ENCODE data around the gene MDM1.

Gene MDM1

DNA sequence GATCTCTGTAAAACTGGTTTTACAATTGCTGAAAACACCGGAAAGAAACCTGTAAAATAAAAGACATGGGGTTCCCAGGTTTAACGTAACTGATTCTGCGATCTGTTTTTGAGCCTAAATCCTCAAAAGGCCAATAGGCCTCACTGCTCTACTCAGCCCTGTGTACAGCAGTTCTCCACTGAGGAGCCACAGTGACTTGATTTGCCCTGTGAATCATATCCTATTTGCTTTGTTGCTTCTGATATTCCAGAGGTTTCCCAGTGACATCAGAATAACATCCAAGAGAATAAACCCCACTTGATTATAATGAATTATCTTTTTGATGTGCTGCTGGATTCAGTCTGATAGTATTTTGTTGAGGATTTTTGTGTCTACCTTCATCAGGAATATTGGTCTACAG lies 27.5 kb downstream of the MDM1 start:
- no peaks in the 10 kb centered on the region for H3K4me1 ChIP-seq (ENCODE audit: control insufficient read depth, insufficient read depth, low read length)
- H3K9me3 ChIP-seq (ENCODE audit: control insufficient read depth, low read length): no peaks in the 10 kb centered on the region
- no peak overlapping the region for H3K4me3 ChIP-seq (ENCODE audit: low read length)
- no peaks in the 10 kb centered on the region for H3K27me3 ChIP-seq (ENCODE audit: control insufficient read depth, insufficient read depth, low read length)
- H3K36me3 ChIP-seq (ENCODE audit: control insufficient read depth, insufficient read depth, low read length): no peaks in the 10 kb centered on the region
- no peak overlapping the region for H3K9ac ChIP-seq (ENCODE audit: low read length)

DNA sequence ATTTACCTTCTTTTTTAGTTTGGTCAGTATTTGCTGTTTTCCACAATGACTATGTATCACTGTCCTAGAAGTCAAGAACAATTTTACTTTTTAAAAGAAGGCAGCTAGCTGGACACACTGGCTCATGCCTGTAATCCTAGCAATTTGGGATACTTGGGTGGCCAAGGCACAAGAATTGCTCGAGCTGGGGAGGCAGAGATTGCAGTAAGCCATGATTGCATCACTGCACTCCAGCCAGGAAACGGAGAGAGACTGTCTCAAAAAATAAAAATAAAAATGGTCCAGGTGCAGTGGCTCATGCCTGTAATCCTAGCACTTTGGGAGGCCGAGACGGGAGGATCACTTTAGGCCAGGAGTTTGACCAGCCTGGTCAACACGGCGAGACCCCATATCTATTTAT lies 28.3 kb downstream of the MDM1 start:
- Histone ChIP-seq H3K9me3 (ENCODE audit: control insufficient read depth, low read length) (no peaks in the 10 kb centered on the region), H3K4me1 (ENCODE audit: control insufficient read depth, insufficient read depth, low read length) (no peaks in the 10 kb centered on the region), H3K36me3 (ENCODE audit: control insufficient read depth, insufficient read depth, low read length) (no peaks in the 10 kb centered on the region), H3K4me3 (ENCODE audit: low read length) (no peak overlapping the region), H3K9ac (ENCODE audit: low read length) (no peak overlapping the region), H3K27me3 (ENCODE audit: control insufficient read depth, insufficient read depth, low read length) (no peaks in the 10 kb centered on the region)

DNA sequence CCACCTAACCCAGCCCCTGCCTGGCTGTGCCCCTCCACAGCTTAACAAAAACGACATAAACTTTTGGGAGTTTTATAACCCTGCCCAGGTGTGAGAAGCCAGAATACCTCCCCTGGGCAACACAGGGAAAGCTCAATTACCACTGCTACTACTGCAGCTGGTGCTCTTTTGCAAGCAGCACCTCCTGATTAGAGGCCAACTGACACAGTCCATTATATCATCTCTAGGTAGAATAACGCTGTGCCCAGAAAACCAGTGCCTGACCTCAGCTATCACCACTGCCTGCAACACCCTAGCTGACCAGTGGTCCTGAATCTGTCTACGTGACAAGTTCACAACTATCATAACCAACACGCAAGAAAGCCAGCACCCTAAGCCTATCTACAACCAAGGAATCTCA lies 34.2 kb downstream of the MDM1 start:
- no peaks in the 10 kb centered on the region for H3K36me3 ChIP-seq (ENCODE audit: control insufficient read depth, insufficient read depth, low read length)
- H3K9ac ChIP-seq (ENCODE audit: low read length): no peak overlapping the region
- H3K27me3 ChIP-seq (ENCODE audit: control insufficient read depth, insufficient read depth, low read length): no peaks in the 10 kb centered on the region
- no peak overlapping the region for H3K4me3 ChIP-seq (ENCODE audit: low read length)
- H3K9me3 ChIP-seq (ENCODE audit: control insufficient read depth, low read length): no peaks in the 10 kb centered on the region
- H3K4me1 ChIP-seq (ENCODE audit: control insufficient read depth, insufficient read depth, low read length): no peaks in the 10 kb centered on the region

DNA sequence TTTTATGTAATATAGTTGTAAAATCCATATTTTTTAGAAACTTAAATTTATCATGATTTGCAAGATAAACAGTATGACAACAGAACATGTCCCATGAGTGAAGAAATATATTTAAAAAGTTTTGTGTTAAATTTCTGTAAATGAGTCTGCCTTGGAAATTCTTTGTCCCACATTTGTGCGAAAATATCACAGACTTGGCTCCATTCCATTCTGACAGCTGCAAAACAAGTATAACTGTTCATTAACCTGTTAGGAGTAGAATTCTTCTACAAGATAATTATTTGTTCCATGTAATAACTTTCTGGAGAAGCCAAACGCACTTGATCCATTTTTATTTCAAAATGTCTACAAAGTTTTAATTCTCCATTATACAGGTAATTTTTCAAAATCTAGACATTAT lies 37.9 kb downstream of the MDM1 start:
- no peak overlapping the region for H3K9ac ChIP-seq (ENCODE audit: low read length)
- no peaks in the 10 kb centered on the region for H3K36me3 ChIP-seq (ENCODE audit: control insufficient read depth, insufficient read depth, low read length)
- no peaks in the 10 kb centered on the region for H3K27me3 ChIP-seq (ENCODE audit: control insufficient read depth, insufficient read depth, low read length)
- no peak overlapping the region for H3K4me3 ChIP-seq (ENCODE audit: low read length)
- no peaks in the 10 kb centered on the region for H3K4me1 ChIP-seq (ENCODE audit: control insufficient read depth, insufficient read depth, low read length)
- H3K9me3 ChIP-seq (ENCODE audit: control insufficient read depth, low read length): no peaks in the 10 kb centered on the region

DNA sequence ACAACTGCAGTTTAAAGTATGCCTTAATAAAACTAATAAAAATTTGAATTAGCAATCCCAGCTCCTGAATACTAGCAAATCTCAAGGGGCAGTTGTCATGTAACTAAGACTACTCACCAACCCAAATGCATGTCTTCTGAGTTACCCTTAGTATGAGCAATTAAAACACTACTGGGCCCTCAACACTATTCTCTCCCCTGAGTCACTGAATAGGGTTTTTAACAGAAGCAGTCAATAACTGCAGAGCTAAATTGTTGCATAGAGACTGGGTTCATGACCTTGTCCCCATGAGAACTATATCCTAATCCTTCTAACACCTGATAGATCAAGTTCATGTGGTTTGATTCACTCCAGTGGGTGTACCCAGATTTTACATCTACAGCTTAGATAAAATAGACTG lies 38.8 kb downstream of the MDM1 start:
- H3K27me3 ChIP-seq (ENCODE audit: control insufficient read depth, insufficient read depth, low read length): no peaks in the 10 kb centered on the region
- no peak overlapping the region for H3K9ac ChIP-seq (ENCODE audit: low read length)
- H3K9me3 ChIP-seq (ENCODE audit: control insufficient read depth, low read length): no peaks in the 10 kb centered on the region
- no peaks in the 10 kb centered on the region for H3K4me1 ChIP-seq (ENCODE audit: control insufficient read depth, insufficient read depth, low read length)
- H3K4me3 ChIP-seq (ENCODE audit: low read length): no peak overlapping the region
- H3K36me3 ChIP-seq (ENCODE audit: control insufficient read depth, insufficient read depth, low read length): no peaks in the 10 kb centered on the region

DNA sequence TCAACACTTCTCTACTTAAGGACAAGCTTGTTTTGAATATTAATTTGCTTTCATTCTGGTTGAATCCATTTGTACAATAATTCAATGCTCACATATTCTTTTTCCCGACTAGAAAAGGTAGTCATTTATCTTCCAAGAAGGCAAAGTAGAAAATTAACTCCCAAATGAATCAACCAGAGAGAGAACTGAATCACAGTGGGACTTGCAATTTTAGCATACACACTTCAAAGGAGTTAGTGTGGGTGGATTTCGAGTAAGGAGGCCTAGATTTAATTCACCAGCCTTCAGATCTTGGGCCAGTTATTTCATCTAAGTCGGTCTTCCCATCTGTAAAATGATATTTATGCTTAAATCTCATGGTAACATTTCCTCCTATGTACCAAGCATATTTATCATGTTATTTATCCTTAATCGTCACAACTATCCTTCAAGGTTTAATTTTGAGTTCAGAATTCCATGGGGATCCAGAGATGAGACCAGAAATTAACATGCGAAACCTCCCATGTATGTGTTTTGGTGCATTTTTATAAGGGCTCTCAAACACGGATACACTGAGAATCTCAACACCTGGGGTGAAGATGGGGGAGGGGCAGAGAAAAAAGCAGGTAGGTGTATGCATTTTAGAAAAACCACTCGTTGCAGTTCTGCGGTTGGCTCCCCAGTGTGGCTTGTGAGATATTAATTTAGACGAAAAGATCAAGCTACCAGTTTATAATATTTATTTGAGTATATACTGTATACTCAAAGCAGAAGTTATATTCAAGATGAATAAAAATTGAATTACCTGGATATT lies 39.8 kb downstream of the MDM1 start:
- H3K4me3 ChIP-seq (ENCODE audit: low read length): no peak overlapping the region
- no peaks in the 10 kb centered on the region for H3K4me1 ChIP-seq (ENCODE audit: control insufficient read depth, insufficient read depth, low read length)
- H3K9me3 ChIP-seq (ENCODE audit: control insufficient read depth, low read length): no peaks in the 10 kb centered on the region
- no peaks in the 10 kb centered on the region for H3K36me3 ChIP-seq (ENCODE audit: control insufficient read depth, insufficient read depth, low read length)
- H3K9ac ChIP-seq (ENCODE audit: low read length): no peak overlapping the region
- H3K27me3 ChIP-seq (ENCODE audit: control insufficient read depth, insufficient read depth, low read length): no peaks in the 10 kb centered on the region

DNA sequence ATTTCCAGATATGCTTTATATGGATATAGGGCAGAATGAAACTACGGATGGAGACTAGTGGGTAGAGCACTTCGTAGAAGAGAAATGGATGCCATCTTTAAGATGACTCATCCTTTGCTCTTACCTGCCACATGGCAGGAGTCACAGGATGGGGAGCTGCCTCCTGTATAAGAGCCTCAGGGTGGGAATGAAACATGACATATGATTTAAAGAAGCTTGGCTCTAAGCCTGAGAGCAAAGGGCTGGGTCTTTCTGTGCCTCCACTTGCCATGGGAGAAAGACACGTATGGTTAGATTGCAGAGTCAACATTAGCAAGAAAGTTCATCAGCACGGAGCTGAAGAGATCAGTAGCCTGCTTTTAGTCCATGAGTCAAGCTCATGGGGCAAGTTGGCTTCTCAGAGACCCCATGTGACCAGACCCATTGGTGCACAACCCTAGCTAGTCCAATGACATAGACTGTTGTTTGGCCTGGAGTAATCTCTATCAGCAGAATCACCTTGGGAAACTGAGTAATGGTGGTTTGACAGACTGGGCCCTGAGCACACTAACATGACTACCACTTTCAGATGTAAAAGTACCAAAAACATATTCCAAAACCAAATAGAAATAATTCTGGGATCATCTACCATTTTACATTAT lies 40.6 kb downstream of the MDM1 start:
- Histone ChIP-seq H3K9ac (ENCODE audit: low read length) (no peak overlapping the region), H3K27me3 (ENCODE audit: control insufficient read depth, insufficient read depth, low read length) (no peaks in the 10 kb centered on the region)

DNA sequence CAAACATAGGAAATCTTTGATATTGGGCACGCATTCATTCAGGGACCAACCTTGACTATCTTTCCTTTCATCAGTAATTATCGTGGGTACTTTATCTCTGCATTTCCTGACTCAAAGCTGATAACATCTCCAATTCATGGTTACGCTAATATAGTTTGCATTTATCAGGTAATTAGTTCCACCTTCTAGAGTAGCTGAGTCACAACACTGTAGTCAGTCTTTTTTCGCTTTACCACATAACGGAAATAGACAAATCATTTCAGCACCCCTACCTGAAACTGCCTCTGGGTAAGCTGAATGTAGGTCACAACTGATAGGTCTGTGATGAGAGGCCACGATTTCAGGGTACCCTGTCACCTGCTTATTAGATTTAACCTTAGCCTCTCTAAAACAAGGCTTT lies 42.0 kb downstream of the MDM1 start:
- Histone ChIP-seq H3K4me1 (ENCODE audit: control insufficient read depth, insufficient read depth, low read length) (no peaks in the 10 kb centered on the region), H3K9me3 (ENCODE audit: control insufficient read depth, low read length) (no peaks in the 10 kb centered on the region), H3K4me3 (ENCODE audit: low read length) (no peak overlapping the region), H3K9ac (ENCODE audit: low read length) (no peak overlapping the region), H3K27me3 (ENCODE audit: control insufficient read depth, insufficient read depth, low read length) (no peaks in the 10 kb centered on the region), H3K36me3 (ENCODE audit: control insufficient read depth, insufficient read depth, low read length) (no peaks in the 10 kb centered on the region)

More for the DNA sequence above, 40.6 kb downstream of the MDM1 start:
- Histone ChIP-seq H3K36me3 (ENCODE audit: control insufficient read depth, insufficient read depth, low read length) (no peaks in the 10 kb centered on the region), H3K4me1 (ENCODE audit: control insufficient read depth, insufficient read depth, low read length) (no peaks in the 10 kb centered on the region), H3K4me3 (ENCODE audit: low read length) (no peak overlapping the region), H3K9me3 (ENCODE audit: control insufficient read depth, low read length) (no peaks in the 10 kb centered on the region)

DNA sequence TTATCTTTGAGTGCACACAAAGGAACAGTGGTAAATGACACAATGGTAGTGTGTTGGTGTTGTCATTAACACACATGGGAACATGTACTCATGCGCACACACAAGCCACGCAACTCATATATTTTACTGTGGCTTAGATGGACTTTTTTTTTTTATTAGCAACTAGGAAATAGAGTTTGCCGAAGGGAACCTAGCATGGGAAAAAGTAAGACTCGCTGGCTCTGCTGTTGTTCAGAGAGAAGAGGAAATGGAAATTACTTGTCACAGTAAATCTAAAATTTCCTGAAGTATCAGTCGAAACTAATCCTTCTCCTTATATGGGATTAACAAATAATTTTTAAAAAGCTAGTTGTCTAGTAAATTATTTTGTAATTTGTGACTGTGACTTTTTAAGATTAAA lies 45.1 kb downstream of the MDM1 start:
- Histone ChIP-seq H3K4me1 (ENCODE audit: control insufficient read depth, insufficient read depth, low read length) (no peaks in the 10 kb centered on the region), H3K4me3 (ENCODE audit: low read length) (no peak overlapping the region), H3K36me3 (ENCODE audit: control insufficient read depth, insufficient read depth, low read length) (no peaks in the 10 kb centered on the region), H3K27me3 (ENCODE audit: control insufficient read depth, insufficient read depth, low read length) (no peaks in the 10 kb centered on the region), H3K9ac (ENCODE audit: low read length) (no peak overlapping the region), H3K9me3 (ENCODE audit: control insufficient read depth, low read length) (no peaks in the 10 kb centered on the region)

DNA sequence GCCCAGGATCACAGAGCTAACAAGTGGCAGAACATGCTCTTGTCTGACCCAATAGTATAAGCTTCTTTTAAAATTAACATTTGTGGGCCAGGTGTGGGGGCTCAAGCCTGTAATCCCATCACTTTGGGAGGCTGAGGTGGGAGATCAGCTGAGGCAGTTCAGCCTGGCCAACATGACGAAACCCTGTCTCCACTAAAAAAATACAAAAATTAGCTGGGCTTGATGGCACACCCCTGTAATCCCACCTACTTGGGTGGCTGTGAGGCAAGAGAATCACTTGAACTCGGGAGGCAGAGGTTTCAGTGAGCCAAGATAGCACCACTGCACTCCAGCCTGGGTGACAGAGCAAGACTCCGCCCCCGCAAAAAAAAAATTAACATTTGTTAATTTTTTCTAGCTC lies 45.8 kb downstream of the MDM1 start:
- no peaks in the 10 kb centered on the region for H3K4me1 ChIP-seq (ENCODE audit: control insufficient read depth, insufficient read depth, low read length)
- no peaks in the 10 kb centered on the region for H3K36me3 ChIP-seq (ENCODE audit: control insufficient read depth, insufficient read depth, low read length)
- no peaks in the 10 kb centered on the region for H3K9me3 ChIP-seq (ENCODE audit: control insufficient read depth, low read length)
- H3K4me3 ChIP-seq (ENCODE audit: low read length): no peak overlapping the region
- H3K27me3 ChIP-seq (ENCODE audit: control insufficient read depth, insufficient read depth, low read length): no peaks in the 10 kb centered on the region
- no peak overlapping the region for H3K9ac ChIP-seq (ENCODE audit: low read length)

DNA sequence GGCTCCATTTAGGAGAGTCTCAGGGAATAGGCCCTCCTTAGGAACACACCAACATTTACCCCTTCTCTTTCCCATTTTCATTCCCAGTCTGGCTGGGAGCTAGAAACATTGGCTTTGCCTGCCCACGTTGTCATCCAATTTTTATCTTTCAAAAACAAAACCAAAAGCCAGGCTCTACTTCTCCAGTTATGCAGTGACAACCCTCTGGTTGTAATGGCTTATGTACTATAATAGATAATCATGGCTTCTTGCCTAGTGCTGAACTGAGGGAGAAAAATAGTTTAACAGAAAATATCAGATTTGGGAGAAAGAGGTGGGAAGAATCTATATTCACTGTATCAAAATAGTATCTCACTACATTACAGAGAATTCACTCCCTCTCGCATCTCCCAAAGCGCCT lies 46.6 kb downstream of the MDM1 start:
- H3K36me3 ChIP-seq (ENCODE audit: control insufficient read depth, insufficient read depth, low read length): no peaks in the 10 kb centered on the region
- H3K4me1 ChIP-seq (ENCODE audit: control insufficient read depth, insufficient read depth, low read length): no peaks in the 10 kb centered on the region
- H3K9me3 ChIP-seq (ENCODE audit: control insufficient read depth, low read length): no peaks in the 10 kb centered on the region
- no peak overlapping the region for H3K4me3 ChIP-seq (ENCODE audit: low read length)
- H3K9ac ChIP-seq (ENCODE audit: low read length): no peak overlapping the region
- no peaks in the 10 kb centered on the region for H3K27me3 ChIP-seq (ENCODE audit: control insufficient read depth, insufficient read depth, low read length)

DNA sequence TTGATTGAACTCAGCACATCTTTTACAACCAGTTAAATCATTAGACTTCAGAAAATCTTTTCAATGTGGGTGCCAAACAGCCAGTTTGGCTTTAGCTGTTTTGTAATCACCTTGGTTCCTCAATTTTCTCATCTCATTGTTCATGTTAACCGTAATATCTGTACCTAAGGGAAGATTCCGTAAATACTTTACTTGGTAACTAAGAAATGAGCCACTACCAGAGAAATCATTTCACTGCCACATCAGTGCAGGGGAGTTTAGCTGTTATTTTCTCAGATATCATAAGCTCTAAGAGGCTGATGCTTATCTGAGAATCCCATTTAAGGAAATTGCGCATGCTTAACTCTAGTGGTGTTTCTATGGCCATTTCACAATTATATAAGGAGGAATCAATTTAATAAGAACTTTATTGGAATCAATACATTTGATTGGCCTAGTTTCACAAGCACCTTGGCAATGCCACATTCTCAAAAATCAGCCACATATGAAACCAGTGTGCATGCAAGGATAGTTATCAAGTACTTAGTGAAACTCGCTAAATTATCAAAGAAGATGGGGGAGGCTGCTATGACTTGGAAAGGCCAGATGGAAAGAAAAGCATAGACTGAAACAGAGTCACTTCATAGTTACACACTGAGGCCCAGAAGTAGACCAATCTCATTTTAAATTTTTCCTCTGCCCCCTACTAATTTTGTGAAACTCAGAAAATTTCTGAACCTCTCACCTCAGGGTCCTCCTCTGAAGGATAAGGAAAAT lies 50.7 kb downstream of the MDM1 start:
- H3K36me3 ChIP-seq (ENCODE audit: control insufficient read depth, insufficient read depth, low read length): no peaks in the 10 kb centered on the region
- no peaks in the 10 kb centered on the region for H3K9me3 ChIP-seq (ENCODE audit: control insufficient read depth, low read length)
- H3K4me3 ChIP-seq (ENCODE audit: low read length): no peak overlapping the region
- H3K27me3 ChIP-seq (ENCODE audit: control insufficient read depth, insufficient read depth, low read length): no peaks in the 10 kb centered on the region
- H3K4me1 ChIP-seq (ENCODE audit: control insufficient read depth, insufficient read depth, low read length): no peaks in the 10 kb centered on the region
- no peak overlapping the region for H3K9ac ChIP-seq (ENCODE audit: low read length)
